ENCODE measurements around the gene POLR3F.
"Not testable (repeated sequence)": the region's sequence is repeated elsewhere in the genome, so short reads cannot be mapped to it uniquely, and the experiment has no call there.

Gene POLR3F

GRCh38 chr20:18466894-18467730 is at the start of gene POLR3F, which contains the start of gene DZANK1:
POLR3F (plus strand) TSS chr20:18467390; CDS start chr20:18467507, 117 bp downstream.
DZANK1 (minus strand) TSS chr20:18467030; CDS start chr20:18465358, 1,672 bp downstream.
- peak; percentile 95 for DNase-seq

- no peak for DNase-seq
These were observed 45.6 kb upstream of the POLR3F start for GRCh38 chr20:18421608-18422007.

- DNase-seq = no peak
These were observed 40.0 kb upstream of the POLR3F start for GRCh38 chr20:18427214-18427613.

- DNase-seq = no peak
These were observed 38.6 kb upstream of the POLR3F start for GRCh38 chr20:18428490-18429173.

- DNase-seq = no peak
These were observed 36.9 kb upstream of the POLR3F start for GRCh38 chr20:18430172-18430826.

GRCh38 chr20:18431206-18431605 is 36.0 kb upstream of the POLR3F start:
- DNase-seq = no peak

- DNase-seq = no peak
These were observed 30.3 kb upstream of the POLR3F start for GRCh38 chr20:18436847-18437246.

- DNase-seq = no peak
These were observed 26.8 kb upstream of the POLR3F start for GRCh38 chr20:18440403-18440802.

- no peak for DNase-seq
These were observed 23.3 kb upstream of the POLR3F start for GRCh38 chr20:18443886-18444285.

GRCh38 chr20:18456600-18456999 is 10.6 kb upstream of the POLR3F start:
- no peak for DNase-seq

- no peak for DNase-seq
These were observed 1.5 kb upstream of the POLR3F start for GRCh38 chr20:18465536-18466200.

- DNase-seq = no peak
These were observed 656 bp upstream of the POLR3F start for GRCh38 chr20:18466574-18466893.

GRCh38 chr20:18477218-18477617 is 10.0 kb downstream of the POLR3F start:
- no peak for DNase-seq

GRCh38 chr20:18477821-18478220 is 10.6 kb downstream of the POLR3F start:
- no peak for DNase-seq

GRCh38 chr20:18481596-18481995 is 14.4 kb downstream of the POLR3F start:
- DNase-seq = no peak

GRCh38 chr20:18488301-18488700 is 21.1 kb downstream of the POLR3F start:
- no peak for DNase-seq

GRCh38 chr20:18496042-18496441 is 28.9 kb downstream of the POLR3F start:
- no peak for DNase-seq

- DNase-seq = peak; percentile 85
These were observed 29.8 kb downstream of the POLR3F start, which contains the start of gene RBBP9 for GRCh38 chr20:18496740-18497592. RBBP9 (minus strand) TSS chr20:18497225; CDS start chr20:18497167, 58 bp downstream.

- DNase-seq = no peak
These were observed 30.4 kb downstream of the POLR3F start for GRCh38 chr20:18497603-18498002.

- not testable (repeated sequence) for DNase-seq
These were observed 34.5 kb downstream of the POLR3F start for GRCh38 chr20:18501672-18502071.

- no peak for DNase-seq
These were observed 37.4 kb downstream of the POLR3F start for GRCh38 chr20:18504479-18505060.

GRCh38 chr20:18506744-18507143 is 39.6 kb downstream of the POLR3F start:
- DNase-seq = peak; percentile 39
